ENCODE measurements around the gene DDX56. TPM values are rescaled to one million over a fixed set of nuclear protein-coding genes. Genes with fewer than 3 reads are reported as not detected.

DDX56 gene
- polyA plus RNA-seq, 3 donors, result 32.2 to 69.3 (median 33.9) TPM

- H3K27me3 ChIP-seq (ENCODE audit: control insufficient read depth in 2 of 2, insufficient read depth in 2 of 2, low read length in 2 of 2), result no peaks in the 10 kb centered on the region
- H3K4me1 ChIP-seq (ENCODE audit: control insufficient read depth in 1 of 2, insufficient read depth in 2 of 2, low read length in 2 of 2), result no peaks in the 10 kb centered on the region
- no peak for TF ChIP-seq CTCF (IDR thresholded peaks at IDR 0.05)
- no peaks in the 10 kb centered on the region for H3K36me3 ChIP-seq (replicated peaks in 1 of 2; ENCODE audit: control insufficient read depth in 1 of 2, insufficient read depth in 2 of 2, low read length in 2 of 2)
- Mint-ChIP-seq H3K27me3 (ENCODE audit: low read depth in 3 of 3) (peaks cover 2 to 3% (median 3%) of the 10 kb centered on the region in 3 donors), H3K4me1 (no peaks in the 10 kb centered on the region), H3K36me3 (no peaks in the 10 kb centered on the region), H3K4me3 (no peak overlapping the region), H3K27ac (no peak overlapping the region), H3K9me3 (peaks cover 7 to 18% (median 13%) of the 10 kb centered on the region in 7 donors)
- no peak for DNase-seq
- H3K79me2 ChIP-seq (ENCODE audit: insufficient read depth, low read length), result no peaks in the 10 kb centered on the region
- intact Hi-C loops (cut with micrococcal nuclease), result no loop called here
- no peak overlapping the region for H3K4me2 ChIP-seq (replicated peaks; ENCODE audit: extremely low read depth, low read length, poor library complexity, severe bottlenecking)
- no peaks in the 10 kb centered on the region for H4K20me1 ChIP-seq (ENCODE audit: insufficient read depth, low read length)
- no peak overlapping the region for H2AFZ ChIP-seq (ENCODE audit: insufficient read depth, low read depth, low read length, poor library complexity, severe bottlenecking)
- no peak overlapping the region for H3K27ac ChIP-seq (ENCODE audit: low read depth in 1 of 2, low read length in 2 of 2)
- H3K4me3 ChIP-seq (replicated peaks in 1 of 3; ENCODE audit: low read depth in 2 of 3, low read length in 3 of 3), result no peak overlapping the region
- WGBS (ENCODE audit: insufficient coverage), result 100% methylated on average over 5 of the region's 5 CpGs
- peaks cover 0 to 9% of the 10 kb centered on the region in 2 donors for H3K9me3 ChIP-seq (replicated peaks in 1 of 2; ENCODE audit: control insufficient read depth in 1 of 2, insufficient read depth in 1 of 2, low read length in 2 of 2)
- no peak overlapping the region for H3K9ac ChIP-seq (ENCODE audit: insufficient read depth, low read length, poor library complexity, severe bottlenecking)
Observed at GRCh38 chr7:44520574-44520973, 53.1 kb downstream of the DDX56 start.

GRCh38 chr7:44519546-44519945, 54.2 kb downstream of the DDX56 start:
- no peaks in the 10 kb centered on the region for H3K27me3 ChIP-seq (ENCODE audit: control insufficient read depth in 2 of 2, insufficient read depth in 2 of 2, low read length in 2 of 2)
- no peak overlapping the region for H3K4me3 ChIP-seq (replicated peaks in 1 of 3; ENCODE audit: low read depth in 2 of 3, low read length in 3 of 3)
- no peaks in the 10 kb centered on the region for H4K20me1 ChIP-seq (ENCODE audit: insufficient read depth, low read length)
- Mint-ChIP-seq H3K9me3 (peaks cover 0 to 9% (median 4%) of the 10 kb centered on the region in 7 donors), H3K4me3 (no peak overlapping the region), H3K27ac (no peak overlapping the region), H3K36me3 (no peaks in the 10 kb centered on the region), H3K27me3 (ENCODE audit: low read depth in 3 of 3) (peaks cover 2 to 3% (median 3%) of the 10 kb centered on the region in 3 donors), H3K4me1 (no peaks in the 10 kb centered on the region)
- no peaks in the 10 kb centered on the region for H3K36me3 ChIP-seq (replicated peaks in 1 of 2; ENCODE audit: control insufficient read depth in 1 of 2, insufficient read depth in 2 of 2, low read length in 2 of 2)
- H3K4me2 ChIP-seq (replicated peaks; ENCODE audit: extremely low read depth, low read length, poor library complexity, severe bottlenecking), result no peak overlapping the region
- no peak overlapping the region for H2AFZ ChIP-seq (ENCODE audit: insufficient read depth, low read depth, low read length, poor library complexity, severe bottlenecking)
- no peak overlapping the region for H3K27ac ChIP-seq (ENCODE audit: low read depth in 1 of 2, low read length in 2 of 2)
- no peak for TF ChIP-seq CTCF (IDR thresholded peaks at IDR 0.05)
- no peak for DNase-seq
- intact Hi-C loops (cut with micrococcal nuclease), result no loop called here
- H3K9me3 ChIP-seq (replicated peaks in 1 of 2; ENCODE audit: control insufficient read depth in 1 of 2, insufficient read depth in 1 of 2, low read length in 2 of 2), result peaks cover 0 to 3% of the 10 kb centered on the region in 2 donors
- H3K4me1 ChIP-seq (ENCODE audit: control insufficient read depth in 1 of 2, insufficient read depth in 2 of 2, low read length in 2 of 2), result no peaks in the 10 kb centered on the region
- no peak overlapping the region for H3K9ac ChIP-seq (ENCODE audit: insufficient read depth, low read length, poor library complexity, severe bottlenecking)
- H3K79me2 ChIP-seq (ENCODE audit: insufficient read depth, low read length), result no peaks in the 10 kb centered on the region
- 93% methylated on average over 5 of the region's 7 CpGs for WGBS (ENCODE audit: insufficient coverage)

Measured in CD14-positive monocyte (primary cell).